ENCODE measurements around the gene CIDEC.

- no peak for TF ChIP-seq ZBTB17 (tag by site-specific recombination; IDR thresholded peaks at IDR 0.05)
- TF ChIP-seq ZNF175 (tag by site-specific recombination; IDR thresholded peaks at IDR 0.05), result no peak
- TF ChIP-seq, protein P1, sequence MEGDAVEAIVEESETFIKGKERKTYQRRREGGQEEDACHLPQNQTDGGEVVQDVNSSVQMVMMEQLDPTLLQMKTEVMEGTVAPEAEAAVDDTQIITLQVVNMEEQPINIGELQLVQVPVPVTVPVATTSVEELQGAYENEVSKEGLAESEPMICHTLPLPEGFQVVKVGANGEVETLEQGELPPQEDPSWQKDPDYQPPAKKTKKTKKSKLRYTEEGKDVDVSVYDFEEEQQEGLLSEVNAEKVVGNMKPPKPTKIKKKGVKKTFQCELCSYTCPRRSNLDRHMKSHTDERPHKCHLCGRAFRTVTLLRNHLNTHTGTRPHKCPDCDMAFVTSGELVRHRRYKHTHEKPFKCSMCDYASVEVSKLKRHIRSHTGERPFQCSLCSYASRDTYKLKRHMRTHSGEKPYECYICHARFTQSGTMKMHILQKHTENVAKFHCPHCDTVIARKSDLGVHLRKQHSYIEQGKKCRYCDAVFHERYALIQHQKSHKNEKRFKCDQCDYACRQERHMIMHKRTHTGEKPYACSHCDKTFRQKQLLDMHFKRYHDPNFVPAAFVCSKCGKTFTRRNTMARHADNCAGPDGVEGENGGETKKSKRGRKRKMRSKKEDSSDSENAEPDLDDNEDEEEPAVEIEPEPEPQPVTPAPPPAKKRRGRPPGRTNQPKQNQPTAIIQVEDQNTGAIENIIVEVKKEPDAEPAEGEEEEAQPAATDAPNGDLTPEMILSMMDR (tag by site-specific recombination; IDR thresholded peaks at IDR 0.05), result no peak
- no peak for TF ChIP-seq RBAK (tag by site-specific recombination; IDR thresholded peaks at IDR 0.05)
- TF ChIP-seq, protein P2, sequence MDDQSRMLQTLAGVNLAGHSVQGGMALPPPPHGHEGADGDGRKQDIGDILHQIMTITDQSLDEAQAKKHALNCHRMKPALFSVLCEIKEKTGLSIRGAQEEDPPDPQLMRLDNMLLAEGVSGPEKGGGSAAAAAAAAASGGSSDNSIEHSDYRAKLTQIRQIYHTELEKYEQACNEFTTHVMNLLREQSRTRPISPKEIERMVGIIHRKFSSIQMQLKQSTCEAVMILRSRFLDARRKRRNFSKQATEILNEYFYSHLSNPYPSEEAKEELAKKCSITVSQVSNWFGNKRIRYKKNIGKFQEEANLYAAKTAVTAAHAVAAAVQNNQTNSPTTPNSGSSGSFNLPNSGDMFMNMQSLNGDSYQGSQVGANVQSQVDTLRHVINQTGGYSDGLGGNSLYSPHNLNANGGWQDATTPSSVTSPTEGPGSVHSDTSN (CRISPR knock-in tag; IDR thresholded peaks at IDR 0.05), result no peak
- TF ChIP-seq, protein P3, sequence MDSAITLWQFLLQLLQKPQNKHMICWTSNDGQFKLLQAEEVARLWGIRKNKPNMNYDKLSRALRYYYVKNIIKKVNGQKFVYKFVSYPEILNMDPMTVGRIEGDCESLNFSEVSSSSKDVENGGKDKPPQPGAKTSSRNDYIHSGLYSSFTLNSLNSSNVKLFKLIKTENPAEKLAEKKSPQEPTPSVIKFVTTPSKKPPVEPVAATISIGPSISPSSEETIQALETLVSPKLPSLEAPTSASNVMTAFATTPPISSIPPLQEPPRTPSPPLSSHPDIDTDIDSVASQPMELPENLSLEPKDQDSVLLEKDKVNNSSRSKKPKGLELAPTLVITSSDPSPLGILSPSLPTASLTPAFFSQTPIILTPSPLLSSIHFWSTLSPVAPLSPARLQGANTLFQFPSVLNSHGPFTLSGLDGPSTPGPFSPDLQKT (IDR thresholded peaks at IDR 0.05; ENCODE audit: borderline replicate concordance, low read depth, low read length), result no peak
These were observed 45.3 kb downstream of the CIDEC start for GRCh38 chr3:9834520-9835380.
